ENCODE results near the gene GZF1. TPM values are rescaled to one million over a fixed set of nuclear protein-coding genes. Genes with fewer than 3 reads are reported as not detected.

Gene GZF1
- total and polyA plus RNA-seq, 4 donors = 1.6 to 11.0 (median 5.1) TPM

- H3K36me3 ChIP-seq (ENCODE audit: control insufficient read depth in 4 of 4, insufficient read depth in 3 of 4, low read depth in 1 of 4, low read length in 3 of 4) = peaks cover 5 to 60% (median 45%) of the 10 kb centered on the region in 4 donors
- no peak overlapping the region for H3K27ac ChIP-seq (ENCODE audit: low read depth in 1 of 2, low read length in 2 of 2)
- no peak overlapping the region for H3K4me3 ChIP-seq (ENCODE audit: low read depth in 1 of 3, low read length in 3 of 3)
- H3K4me1 ChIP-seq (ENCODE audit: control insufficient read depth in 4 of 4, insufficient read depth in 4 of 4, low read length in 3 of 4) = peaks cover 0 to 21% (median 6%) of the 10 kb centered on the region in 4 donors
- 60% methylated on average over 4 of the region's 4 CpGs for WGBS
- H3K9ac ChIP-seq (ENCODE audit: low read depth in 1 of 2, low read length in 2 of 2) = no peak overlapping the region
- H3K9me3 ChIP-seq (ENCODE audit: control insufficient read depth in 4 of 4, low read length in 3 of 4) = peaks cover 0 to 2% (median 0%) of the 10 kb centered on the region in 4 donors
- no peaks in the 10 kb centered on the region for H3K27me3 ChIP-seq (ENCODE audit: control insufficient read depth in 4 of 4, insufficient read depth in 4 of 4, low read length in 3 of 4)
- no peak for DNase-seq (ENCODE audit: low spot score)
- TF ChIP-seq JUND (IDR thresholded peaks at IDR 0.05) (no peak), GABPA (IDR thresholded peaks at IDR 0.05 in 1 of 2, conservative IDR thresholded peaks at IDR 0.05 in 1 of 2) (no peak), FOXA1 (IDR thresholded peaks at IDR 0.05) (no peak), TAF1 (conservative IDR thresholded peaks at IDR 0.05) (no peak), HNF4A (conservative IDR thresholded peaks at IDR 0.05) (no peak), ATF3 (IDR thresholded peaks at IDR 0.05) (no peak), HNF4G (IDR thresholded peaks at IDR 0.05) (no peak), FOXA2 (IDR thresholded peaks at IDR 0.05) (no peak), SP1 (IDR thresholded peaks at IDR 0.05) (no peak), NR2F2 (IDR thresholded peaks at IDR 0.05) (no peak)
- TF ChIP-seq, protein P1, sequence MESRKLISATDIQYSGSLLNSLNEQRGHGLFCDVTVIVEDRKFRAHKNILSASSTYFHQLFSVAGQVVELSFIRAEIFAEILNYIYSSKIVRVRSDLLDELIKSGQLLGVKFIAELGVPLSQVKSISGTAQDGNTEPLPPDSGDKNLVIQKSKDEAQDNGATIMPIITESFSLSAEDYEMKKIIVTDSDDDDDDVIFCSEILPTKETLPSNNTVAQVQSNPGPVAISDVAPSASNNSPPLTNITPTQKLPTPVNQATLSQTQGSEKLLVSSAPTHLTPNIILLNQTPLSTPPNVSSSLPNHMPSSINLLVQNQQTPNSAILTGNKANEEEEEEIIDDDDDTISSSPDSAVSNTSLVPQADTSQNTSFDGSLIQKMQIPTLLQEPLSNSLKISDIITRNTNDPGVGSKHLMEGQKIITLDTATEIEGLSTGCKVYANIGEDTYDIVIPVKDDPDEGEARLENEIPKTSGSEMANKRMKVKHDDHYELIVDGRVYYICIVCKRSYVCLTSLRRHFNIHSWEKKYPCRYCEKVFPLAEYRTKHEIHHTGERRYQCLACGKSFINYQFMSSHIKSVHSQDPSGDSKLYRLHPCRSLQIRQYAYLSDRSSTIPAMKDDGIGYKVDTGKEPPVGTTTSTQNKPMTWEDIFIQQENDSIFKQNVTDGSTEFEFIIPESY (IDR thresholded peaks at IDR 0.05) = no peak
- TF ChIP-seq, protein P2, sequence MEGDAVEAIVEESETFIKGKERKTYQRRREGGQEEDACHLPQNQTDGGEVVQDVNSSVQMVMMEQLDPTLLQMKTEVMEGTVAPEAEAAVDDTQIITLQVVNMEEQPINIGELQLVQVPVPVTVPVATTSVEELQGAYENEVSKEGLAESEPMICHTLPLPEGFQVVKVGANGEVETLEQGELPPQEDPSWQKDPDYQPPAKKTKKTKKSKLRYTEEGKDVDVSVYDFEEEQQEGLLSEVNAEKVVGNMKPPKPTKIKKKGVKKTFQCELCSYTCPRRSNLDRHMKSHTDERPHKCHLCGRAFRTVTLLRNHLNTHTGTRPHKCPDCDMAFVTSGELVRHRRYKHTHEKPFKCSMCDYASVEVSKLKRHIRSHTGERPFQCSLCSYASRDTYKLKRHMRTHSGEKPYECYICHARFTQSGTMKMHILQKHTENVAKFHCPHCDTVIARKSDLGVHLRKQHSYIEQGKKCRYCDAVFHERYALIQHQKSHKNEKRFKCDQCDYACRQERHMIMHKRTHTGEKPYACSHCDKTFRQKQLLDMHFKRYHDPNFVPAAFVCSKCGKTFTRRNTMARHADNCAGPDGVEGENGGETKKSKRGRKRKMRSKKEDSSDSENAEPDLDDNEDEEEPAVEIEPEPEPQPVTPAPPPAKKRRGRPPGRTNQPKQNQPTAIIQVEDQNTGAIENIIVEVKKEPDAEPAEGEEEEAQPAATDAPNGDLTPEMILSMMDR (IDR thresholded peaks at IDR 0.05; ENCODE audit: low read depth, low read length, missing input control) = no peak
Measured at GRCh38 chr20:23371496-23371895, 9.5 kb downstream of the GZF1 start.

DNA sequence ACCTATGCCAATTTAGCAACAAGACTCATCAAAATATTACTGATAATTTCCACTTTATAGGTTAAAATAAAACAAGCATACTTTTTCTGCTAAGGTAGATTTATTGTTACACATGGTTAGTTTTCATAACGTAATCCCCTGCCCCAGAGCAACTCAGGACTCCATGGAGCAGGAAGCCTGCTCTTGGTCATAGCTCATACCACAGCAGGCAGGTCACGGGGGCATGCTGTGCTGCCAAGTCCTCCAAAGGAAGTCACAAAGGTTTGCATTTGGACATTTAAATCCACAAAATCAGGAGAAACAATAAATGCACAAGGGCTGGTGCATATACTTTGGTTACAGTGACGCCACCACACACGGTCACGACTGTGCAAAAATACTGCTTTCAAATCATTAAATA lies 12.5 kb downstream of the GZF1 start:
- Histone ChIP-seq H3K27ac (ENCODE audit: low read depth in 1 of 2, low read length in 2 of 2) (no peak overlapping the region), H3K9me3 (ENCODE audit: control insufficient read depth in 4 of 4, low read length in 3 of 4) (peaks cover 0 to 2% (median 0%) of the 10 kb centered on the region in 4 donors), H3K4me3 (ENCODE audit: low read depth in 1 of 3, low read length in 3 of 3) (no peak overlapping the region), H3K4me1 (ENCODE audit: control insufficient read depth in 4 of 4, insufficient read depth in 4 of 4, low read length in 3 of 4) (no peaks in the 10 kb centered on the region), H3K27me3 (ENCODE audit: control insufficient read depth in 4 of 4, insufficient read depth in 4 of 4, low read length in 3 of 4) (no peaks in the 10 kb centered on the region), H3K36me3 (ENCODE audit: control insufficient read depth in 4 of 4, insufficient read depth in 3 of 4, low read depth in 1 of 4, low read length in 3 of 4) (peaks cover 6 to 64% (median 48%) of the 10 kb centered on the region in 4 donors), H3K9ac (ENCODE audit: low read depth in 1 of 2, low read length in 2 of 2) (no peak overlapping the region)
- WGBS = 75% methylated on average over 5 of the region's 5 CpGs
- DNase-seq (ENCODE audit: low spot score) = no peak
- TF ChIP-seq REST (IDR thresholded peaks at IDR 0.05) = no peak
- TF ChIP-seq TAF1 (conservative IDR thresholded peaks at IDR 0.05) = no peak
- TF ChIP-seq RXRA (IDR thresholded peaks at IDR 0.05) = no peak
- peak; percentile 41 for TF ChIP-seq NR2F2 (IDR thresholded peaks at IDR 0.05)
- TF ChIP-seq, protein P1 (IDR thresholded peaks at IDR 0.05) = no peak
- no peak for TF ChIP-seq YY1 (IDR thresholded peaks at IDR 0.05)

Data from liver (tissue), 9 donors.